Stimulated activated CD8-positive, alpha-beta memory T cell treated with anti-CD3 and anti-CD28 coated beads, Interleukin-15, amount 100 ng/mL, for 24 hours (primary cell): ENCODE results near the gene LIX1.
"Not testable (repeated sequence)": the region's sequence is repeated elsewhere in the genome, so short reads cannot be mapped to it uniquely, and the experiment has no call there.

Source experiments
- DNase-seq: peaks from one replicate; pipeline ENCODE4 v3.0.0-alpha.2; 2020; ENCODE audit warnings: low read depth

Gene LIX1

GRCh38 chr5:97141539-97141938 lies 872 bp downstream of the LIX1 start:
- DNase-seq: no peak

- no peak for DNase-seq
These were observed 1.4 kb downstream of the LIX1 start for GRCh38 chr5:97141031-97141430.

GRCh38 chr5:97140250-97140649 lies 2.2 kb downstream of the LIX1 start:
- DNase-seq: not testable (repeated sequence)

- no peak for DNase-seq
These were observed 5.9 kb downstream of the LIX1 start for GRCh38 chr5:97136475-97136874.

- DNase-seq: no peak
These were observed 6.5 kb downstream of the LIX1 start for GRCh38 chr5:97135868-97136267.

GRCh38 chr5:97134634-97135033 lies 7.8 kb downstream of the LIX1 start:
- no peak for DNase-seq

GRCh38 chr5:97133101-97133500 lies 9.3 kb downstream of the LIX1 start:
- DNase-seq: no peak

- DNase-seq: no peak
These were observed 10.5 kb downstream of the LIX1 start for GRCh38 chr5:97131921-97132320.

- no peak for DNase-seq
These were observed 11.2 kb downstream of the LIX1 start for GRCh38 chr5:97131139-97131710.

- no peak for DNase-seq
These were observed 14.7 kb downstream of the LIX1 start for GRCh38 chr5:97127727-97128126.

GRCh38 chr5:97125125-97125683 lies 17.2 kb downstream of the LIX1 start:
- DNase-seq: no peak

GRCh38 chr5:97124335-97124734 lies 18.1 kb downstream of the LIX1 start:
- DNase-seq: no peak

- no peak for DNase-seq
These were observed 20.6 kb downstream of the LIX1 start for GRCh38 chr5:97121848-97122247.

- DNase-seq: no peak
These were observed 22.2 kb downstream of the LIX1 start for GRCh38 chr5:97120195-97120594.

- DNase-seq: no peak
These were observed 23.4 kb downstream of the LIX1 start for GRCh38 chr5:97119007-97119390.

- DNase-seq: no peak
These were observed 24.0 kb downstream of the LIX1 start for GRCh38 chr5:97118261-97119006.

GRCh38 chr5:97115932-97116331 lies 26.5 kb downstream of the LIX1 start:
- DNase-seq: no peak

GRCh38 chr5:97112230-97112629 lies 30.2 kb downstream of the LIX1 start:
- DNase-seq: no peak

GRCh38 chr5:97111616-97112015 lies 30.8 kb downstream of the LIX1 start:
- DNase-seq: no peak

- DNase-seq: no peak
These were observed 31.4 kb downstream of the LIX1 start for GRCh38 chr5:97111004-97111403.

GRCh38 chr5:97107318-97107717 lies 35.1 kb downstream of the LIX1 start:
- no peak for DNase-seq

- no peak for DNase-seq
These were observed 36.2 kb downstream of the LIX1 start for GRCh38 chr5:97106216-97106581.

- no peak for DNase-seq
These were observed 36.8 kb downstream of the LIX1 start for GRCh38 chr5:97105501-97106215.
